Hepatic stellate cell (primary cell): ENCODE measurements around the gene CCDC148.
A peak's percentile ranks its signal among the peaks of the same experiment; 100 is the strongest.

Experiments used
- DNase-seq: peaks from one replicate; pipeline ENCODE4 v3.0.0; 2011; ENCODE audit warnings: low spot score

CCDC148 gene

DNA sequence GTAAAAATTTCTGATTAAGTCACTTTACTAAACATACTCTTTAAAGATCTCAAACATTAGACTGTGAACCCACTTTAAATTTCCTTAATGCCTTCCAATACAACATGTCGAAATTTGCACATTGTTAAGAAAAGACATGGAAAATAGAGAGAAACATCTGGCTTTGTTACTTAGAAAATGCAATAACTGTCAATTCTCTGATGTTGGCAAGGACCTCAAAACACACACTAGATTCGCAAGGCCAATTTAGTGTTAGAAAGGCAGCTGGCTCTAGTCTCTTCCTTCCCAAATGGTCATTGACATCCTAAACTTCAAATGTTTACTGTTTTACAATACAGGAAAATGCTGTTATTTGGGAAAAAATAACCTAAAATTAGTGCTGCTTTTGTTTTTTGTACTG lies 244.3 kb downstream of the CCDC148 start:
- DNase-seq: no peak

DNA sequence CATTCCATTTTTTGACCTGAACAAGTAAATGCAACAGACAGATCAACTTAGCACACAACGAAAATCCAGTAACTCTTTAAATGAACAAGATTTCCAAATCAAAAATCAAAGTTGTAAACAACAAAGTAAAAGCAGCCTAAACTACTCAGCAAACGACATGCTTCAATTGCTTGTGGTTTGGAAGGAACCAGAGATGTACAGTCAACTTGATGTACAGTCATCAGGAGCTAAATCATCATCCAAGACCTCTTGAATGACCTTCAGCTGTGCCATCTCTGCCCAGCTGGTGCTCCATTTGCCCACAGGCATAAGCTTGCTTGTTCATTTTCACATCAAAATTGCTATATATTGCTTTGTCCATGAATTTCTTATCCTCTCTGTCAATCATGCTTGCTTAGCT lies 245.1 kb downstream of the CCDC148 start:
- no peak for DNase-seq

DNA sequence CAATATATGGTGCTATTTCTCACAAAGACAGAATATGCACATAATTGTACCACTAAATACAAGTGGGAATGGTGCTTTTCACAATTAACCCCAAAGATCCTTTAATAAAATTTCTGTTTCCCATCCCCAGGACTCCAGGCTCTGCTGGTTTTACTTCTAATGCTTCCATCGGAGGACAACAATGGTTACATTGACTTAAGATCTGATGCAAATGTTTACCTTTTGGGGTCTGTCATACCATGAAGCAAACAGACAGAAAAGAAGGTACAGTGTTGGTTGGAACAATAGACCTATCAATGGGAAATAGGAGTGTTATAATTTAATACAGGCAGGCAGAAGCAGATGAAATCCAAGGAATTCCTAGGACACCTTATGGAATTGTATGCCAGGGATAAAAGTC lies 249.2 kb downstream of the CCDC148 start:
- no peak for DNase-seq

DNA sequence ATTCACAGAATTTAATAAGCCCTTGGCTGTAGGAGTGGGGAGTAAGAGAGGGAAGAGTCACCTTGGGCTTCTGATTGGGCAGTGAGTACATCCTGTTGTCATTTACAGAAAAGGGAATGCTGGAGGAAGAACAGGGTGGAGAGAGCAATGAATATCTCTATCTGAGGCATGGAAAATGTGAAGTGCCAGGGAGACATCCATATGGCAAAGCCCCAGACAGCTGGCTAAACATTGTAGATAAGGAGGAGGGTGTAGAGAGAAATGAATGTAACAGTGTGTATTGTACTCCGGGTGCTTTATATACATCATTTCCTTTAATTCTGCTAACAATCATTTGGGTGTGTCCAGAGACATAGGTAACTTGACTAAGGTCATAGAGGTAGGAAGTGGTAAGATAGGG lies 251.3 kb downstream of the CCDC148 start:
- no peak for DNase-seq

DNA sequence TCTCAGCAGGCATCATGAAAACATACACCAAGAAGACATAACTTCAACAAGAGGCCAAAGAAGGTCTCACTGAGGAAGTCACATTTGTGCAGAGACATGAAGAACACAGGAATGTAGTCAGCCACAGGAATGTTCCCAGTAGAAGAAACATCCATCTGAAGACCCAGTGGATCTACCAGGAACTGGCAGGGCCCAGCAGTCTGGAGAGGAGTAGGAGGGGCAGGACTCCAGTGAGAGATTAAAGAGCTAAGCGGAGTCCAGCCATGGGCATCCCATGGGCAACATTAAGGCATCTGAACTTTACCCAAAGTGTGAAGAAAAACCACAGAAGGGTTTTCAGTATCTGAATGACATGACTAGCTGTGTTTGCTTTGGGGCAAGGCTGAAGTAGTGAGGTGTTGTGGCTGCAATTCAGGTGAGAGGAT lies 251.8 kb downstream of the CCDC148 start:
- peak; percentile 17 for DNase-seq

DNA sequence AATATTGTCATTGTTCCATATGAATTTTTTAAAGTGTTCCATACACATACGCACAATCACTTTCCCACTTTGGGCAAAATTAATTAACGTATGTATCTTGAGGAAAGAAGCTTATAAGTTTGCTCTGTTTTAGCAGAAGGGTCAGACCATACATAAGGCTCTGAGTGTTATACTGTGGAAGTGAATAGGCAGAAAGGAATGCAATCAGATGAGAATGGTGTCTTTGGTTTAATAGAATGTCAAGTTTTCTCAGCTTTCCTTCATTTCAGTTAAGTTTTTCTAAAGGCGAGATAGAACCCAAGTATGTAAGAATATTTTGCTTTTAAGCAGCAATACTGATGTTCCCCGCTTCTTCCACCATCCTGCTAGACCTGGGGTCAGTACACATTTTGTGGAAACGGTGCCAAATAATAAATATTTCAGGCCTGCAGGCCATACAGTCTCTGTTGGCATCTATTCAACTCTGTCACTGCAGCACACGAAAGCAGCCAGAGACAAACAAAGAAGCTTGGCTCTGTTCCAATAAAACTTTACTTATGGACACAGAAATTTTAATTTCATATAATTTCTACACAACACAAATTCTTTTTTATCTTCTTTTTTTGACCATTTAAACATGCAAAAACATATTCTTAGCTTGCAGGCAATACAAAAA lies 254.3 kb downstream of the CCDC148 start:
- DNase-seq: no peak

DNA sequence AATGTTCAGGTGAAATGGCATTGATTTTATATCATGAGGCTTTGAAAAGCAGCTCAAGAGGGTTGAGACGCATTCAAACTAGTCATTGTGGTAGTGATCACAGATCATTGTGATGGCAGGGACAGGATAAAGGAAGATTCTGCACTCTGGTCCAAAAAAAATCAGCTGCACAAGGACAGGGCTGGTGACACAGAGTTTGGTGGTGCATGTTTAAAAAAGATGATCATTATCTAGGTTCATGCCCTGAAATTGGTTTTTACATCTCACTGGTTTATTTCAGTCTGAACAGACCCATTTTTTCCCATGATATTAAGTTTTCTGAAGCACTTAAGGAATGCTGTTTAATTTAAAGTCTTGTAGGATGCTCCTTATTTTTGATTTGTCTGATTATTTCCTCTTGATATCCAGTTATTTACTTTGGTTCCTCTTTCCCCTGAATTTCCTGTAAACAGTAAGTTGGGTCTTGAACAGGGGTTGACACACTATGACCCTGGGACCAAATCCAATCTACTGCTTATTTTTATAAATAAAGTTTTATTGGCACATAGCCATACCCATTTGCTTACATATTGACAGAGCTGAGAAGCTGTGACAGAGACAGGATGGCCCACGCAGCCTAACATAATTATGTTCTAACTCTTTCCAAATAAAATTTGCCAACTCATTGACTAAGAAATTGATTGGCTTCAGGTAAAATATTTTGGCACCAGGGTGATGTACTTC lies 256.5 kb downstream of the CCDC148 start:
- DNase-seq: no peak

DNA sequence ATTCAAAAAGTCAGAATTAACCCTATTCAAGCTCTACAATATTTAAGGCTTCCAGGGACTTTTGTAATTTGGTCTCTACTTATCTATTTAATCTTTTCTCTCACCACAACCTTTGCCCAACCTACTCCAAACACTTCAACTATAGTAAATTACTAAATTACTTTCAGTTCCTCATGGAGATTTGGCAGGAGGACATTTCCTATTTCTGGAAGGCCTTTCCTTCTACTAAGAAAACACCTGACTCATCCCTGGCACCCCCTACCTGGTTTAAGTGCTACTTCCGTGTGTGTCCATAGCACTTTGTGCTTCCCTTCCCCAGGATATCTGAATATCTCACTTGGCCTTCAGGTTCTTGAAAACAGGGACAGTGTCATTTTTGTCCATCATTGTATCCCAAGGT lies 258.6 kb downstream of the CCDC148 start:
- no peak for DNase-seq

DNA sequence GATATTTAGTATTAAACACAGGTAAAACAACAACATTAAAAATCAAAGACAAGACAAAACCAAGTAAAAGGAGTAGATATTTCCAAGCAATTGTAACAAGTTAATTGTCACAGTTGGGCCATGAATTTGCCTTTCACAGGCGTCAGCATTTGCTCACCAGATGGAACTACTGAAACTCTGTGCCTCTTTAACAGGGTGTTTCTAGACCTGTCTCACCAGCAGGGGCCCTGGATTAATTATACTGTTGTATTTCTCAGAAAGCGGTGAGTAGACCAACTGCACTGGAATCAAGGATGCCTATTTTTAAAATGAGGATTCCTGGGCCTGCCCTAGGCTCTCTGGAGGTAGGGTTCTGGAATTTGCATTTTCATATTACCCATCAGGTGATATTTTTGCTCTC lies 262.3 kb downstream of the CCDC148 start:
- no peak for DNase-seq

DNA sequence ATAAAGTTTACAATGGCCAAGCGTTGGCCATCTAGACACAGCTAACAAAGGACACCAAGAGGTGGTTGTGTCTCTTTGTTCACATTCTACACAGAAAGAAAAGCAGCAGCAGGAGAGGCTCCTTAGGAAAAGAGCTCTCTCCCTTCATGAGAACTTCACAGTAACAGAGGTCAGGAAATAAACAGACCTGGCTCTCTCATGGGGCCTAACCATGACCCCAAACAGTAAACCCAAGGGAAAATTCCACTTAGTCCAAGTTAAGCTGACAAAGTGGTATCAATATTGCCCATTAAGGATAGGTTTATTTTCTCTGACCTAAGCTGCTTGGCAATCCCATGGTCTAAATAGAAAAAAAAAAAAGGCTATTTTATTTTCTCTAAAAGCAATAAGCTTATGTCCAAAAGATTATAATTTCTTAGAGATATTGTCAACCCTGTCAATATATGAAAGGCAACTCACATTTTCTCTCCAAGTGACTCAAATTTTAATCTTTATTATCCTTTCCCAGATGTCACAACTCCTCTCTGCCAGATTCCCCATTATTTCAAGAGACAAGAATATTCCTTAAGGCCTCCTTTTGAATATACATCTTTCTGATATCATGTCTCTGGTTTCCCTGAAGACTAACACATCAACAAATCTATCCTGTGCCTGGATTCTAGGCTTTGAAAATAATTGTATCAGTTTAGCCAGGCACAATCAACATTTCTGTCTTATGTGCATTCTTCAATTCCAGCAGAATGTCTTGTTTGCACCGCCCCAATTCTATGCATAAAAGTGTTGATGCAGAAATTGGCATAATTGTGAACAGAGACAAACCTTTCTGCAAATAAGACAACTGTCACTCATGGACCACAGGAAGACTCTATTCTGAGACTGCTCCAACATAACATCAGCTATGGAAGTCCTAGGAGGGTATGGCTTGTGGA lies 263.8 kb downstream of the CCDC148 start:
- DNase-seq: no peak

DNA sequence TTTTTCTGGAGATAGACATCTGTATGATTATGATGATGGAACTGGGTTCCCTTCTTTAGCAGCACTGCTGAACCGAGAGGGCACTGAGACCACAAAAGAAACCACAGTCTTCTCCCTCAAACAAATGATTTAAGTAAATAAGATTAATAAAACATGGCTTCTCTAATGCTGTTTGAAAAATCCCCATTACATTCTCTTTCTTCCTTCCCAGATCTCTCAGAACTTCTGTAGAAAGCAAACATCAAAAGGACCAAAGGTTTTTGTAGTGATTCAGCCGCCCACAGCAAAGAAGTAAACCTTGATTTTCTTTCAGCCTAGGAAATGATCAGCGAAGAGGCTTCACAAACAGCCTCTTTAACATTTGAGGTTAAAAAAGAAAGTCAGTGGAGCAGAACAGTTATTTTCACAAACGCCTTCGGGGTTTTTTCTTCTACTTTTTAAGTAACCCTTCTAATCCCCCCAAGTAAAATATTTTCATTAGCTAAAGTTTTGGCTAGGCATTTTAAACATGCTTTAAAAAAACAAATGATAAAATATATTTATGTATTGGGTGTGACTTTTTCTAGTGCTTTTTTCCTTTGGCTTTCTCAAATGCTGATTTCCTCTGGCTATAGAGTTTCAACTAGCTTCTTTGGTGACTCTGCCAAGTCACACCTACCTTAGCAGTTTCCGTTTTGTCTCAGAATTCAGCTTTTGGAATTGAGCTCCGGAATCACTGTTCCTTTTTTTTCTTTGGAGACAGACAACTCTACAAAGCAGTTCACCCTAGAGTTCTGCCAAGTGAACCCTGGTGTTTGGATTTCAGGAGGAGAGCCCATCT lies 265.3 kb downstream of the CCDC148 start:
- no peak for DNase-seq

DNA sequence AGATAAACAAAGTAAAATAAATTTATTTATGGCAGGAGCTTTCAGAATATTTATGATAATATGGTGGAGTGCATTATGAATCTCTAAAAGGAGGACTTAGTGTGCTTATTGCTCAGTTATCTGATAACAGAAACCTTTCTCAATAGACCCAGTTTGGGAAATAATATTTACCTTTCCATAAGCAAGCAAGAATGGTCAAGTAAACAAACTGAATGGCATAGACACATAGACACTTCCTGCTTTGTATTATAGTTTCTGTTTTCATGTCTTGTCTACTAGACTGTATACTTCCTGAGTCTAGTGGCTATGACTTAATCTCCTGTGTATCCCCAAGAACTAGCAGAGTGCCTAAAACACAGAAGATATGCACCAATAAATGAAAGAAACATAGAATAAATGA lies 267.0 kb downstream of the CCDC148 start:
- DNase-seq: no peak

DNA sequence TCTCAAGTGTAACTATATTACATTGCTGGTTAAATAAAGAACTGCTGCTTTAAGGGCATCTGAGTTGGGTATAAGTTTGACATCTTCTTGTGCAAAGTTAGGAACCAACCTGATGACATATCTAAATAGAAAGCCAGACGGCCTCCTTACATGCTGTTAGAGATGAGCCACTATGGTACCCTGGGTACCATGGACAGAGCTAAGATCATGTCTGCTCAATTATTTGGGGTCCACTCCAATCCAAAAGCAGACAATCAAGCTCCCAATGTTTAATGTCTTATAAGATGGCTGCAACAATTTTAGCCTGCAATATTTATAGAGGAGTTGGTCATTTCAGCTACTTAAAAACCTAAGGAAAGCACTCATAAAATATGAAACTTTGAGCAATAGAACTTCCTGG lies 268.6 kb downstream of the CCDC148 start:
- DNase-seq: no peak

DNA sequence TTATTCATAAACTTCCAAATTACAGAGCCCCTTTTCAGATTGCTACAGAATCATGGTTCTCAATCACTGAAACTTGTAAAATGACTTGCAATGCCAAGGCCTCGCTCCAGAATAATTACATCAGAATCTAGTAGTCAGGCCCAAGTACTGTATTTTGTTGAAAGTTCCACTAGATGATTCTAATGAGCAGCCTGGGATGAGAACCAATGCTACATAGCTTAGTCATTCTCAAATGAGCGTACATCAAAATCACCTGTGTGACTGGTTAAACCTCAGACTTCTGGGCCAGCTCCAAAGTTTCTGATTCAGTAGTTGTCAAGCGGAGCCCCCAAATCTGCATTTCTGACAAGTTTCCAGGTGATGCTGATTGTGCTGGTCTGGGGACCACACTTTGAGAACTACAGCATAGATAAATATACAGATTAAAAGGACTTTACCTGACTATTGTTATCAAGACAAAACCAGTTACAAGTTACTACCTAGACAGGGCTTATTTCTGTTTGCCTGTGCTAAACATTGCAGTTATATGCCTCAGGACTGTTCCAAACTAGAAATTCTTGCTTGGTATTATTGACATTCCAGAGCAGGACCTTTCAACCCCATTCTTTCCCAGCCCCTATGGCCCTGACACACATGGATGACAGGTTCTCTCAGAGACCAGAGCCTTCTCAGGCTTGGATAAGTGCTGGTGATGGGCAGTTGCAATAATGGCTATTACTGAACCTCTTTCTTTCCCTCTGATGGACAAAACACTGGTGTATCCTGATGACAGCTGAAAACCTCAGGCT lies 271.8 kb downstream of the CCDC148 start:
- no peak for DNase-seq

DNA sequence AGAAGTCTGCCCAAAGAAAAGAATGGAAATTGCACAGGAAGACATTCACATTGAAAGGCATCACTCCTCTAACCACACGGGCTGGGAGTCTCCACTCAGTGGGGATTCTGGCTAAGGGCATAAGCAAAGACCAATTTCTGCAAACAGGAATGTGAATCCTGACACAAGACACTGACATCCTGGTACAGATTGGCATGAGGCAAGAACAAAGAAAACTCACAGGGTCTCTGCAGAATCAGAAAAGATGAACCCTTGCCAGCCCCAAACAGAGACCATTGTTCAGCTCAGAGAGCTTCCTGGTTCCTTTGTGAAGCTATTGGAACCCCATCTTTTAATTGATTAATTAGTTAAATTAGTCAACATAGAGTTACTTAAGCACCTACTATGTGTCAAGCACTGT lies 272.6 kb downstream of the CCDC148 start:
- no peak for DNase-seq

DNA sequence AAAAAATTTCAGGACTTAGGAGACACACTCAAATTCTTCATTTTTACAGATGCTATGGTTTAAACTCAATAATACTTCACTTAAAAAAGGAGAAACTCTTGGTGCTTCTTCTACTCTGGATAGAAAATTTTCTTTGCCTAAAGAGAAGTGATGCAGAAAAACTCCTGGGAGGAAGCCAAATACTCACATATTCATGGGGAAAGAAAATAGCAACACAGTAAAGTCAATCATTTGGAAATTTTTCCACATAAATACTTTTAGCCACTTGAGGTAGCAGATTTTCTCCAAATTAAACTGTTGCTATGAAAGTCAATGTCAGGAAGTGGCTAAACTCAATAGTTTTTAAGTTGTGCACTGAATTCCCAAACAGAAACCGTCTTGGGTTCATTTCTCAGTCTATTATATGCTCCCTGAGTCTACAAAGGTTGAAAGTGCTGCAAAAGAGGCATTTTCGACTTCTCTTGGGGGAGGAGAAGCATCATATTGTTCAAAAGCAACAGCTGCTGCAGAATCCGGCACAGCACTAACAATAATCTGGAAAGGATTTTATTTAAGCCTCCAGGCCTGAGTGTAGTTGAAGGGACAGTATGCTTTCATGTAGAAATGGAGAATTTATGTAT lies 273.8 kb downstream of the CCDC148 start:
- no peak for DNase-seq

DNA sequence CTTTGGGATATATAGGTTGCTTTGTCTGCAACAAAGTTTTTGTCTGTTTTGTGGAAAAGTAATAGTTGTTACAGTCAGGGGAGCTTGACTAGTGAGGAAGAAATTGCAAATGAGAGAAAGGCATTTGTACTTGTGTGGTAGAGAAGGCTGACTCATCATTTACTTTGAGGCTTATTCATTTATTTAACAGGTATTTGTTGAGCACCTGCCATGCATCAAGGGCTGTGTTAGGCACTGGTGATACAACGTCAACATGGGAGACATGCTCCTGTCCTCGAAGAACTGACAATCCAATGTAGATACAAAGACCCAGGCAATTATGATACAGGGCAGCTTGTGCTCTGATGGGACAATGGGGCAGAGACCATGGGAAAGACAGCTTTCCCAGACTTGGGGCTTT lies 275.4 kb downstream of the CCDC148 start:
- DNase-seq: no peak

DNA sequence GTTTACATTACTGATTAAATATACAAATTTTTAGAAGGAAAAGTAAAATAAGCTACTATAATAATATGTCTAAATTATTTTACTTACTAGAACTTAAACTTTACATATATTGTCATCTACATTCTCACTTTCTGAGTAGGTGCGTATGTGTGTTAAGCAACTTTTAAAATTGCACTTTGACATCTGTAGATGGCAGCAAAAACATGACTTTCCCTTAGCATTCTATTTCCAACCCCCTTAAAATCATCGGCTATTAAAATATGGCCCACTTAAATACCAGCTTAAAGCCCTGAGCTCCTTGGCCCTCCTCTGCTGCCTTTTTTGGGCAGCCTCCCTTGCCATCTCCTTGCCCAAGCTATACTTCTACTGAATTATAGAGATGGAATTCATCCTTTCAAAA lies 276.9 kb downstream of the CCDC148 start:
- DNase-seq: peak; percentile 3

DNA sequence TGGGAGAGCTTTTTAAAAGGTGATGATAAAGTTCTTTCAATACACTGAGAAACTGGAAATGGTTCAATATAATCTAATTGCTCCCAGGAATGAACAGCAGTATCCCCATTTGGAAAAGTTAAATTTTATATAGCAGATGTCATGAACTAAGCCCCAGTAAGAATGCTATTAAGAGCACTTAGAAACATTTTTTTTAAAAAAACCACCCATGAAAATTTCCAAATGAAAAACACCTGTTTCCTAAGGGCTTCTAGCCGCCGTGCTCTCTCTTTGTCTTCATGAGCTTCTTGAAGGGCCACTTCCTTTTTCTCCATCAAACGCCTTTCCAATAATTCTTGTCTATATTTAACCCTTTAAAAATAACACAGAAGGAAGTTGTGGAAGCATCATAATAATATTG lies 277.9 kb downstream of the CCDC148 start:
- no peak for DNase-seq

DNA sequence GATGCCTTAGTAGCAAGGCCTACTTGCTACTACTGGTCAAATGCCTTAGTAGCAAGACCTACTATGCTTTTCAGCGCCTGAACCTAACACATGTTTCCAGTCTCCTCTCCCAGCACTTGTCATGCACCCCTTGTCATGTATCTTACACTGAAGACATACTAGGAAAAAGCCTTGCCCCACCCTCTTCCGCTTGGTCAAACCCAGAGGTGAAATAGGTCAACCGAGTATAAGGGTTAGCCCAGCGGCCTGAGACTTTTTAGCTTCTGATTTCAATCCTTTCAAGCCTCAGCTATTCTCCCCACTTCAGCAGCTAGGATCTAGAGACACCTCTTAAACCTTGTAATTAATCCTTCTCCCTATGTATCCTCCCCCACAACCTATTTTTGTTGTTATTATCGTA lies 281.6 kb downstream of the CCDC148 start:
- no peak for DNase-seq

DNA sequence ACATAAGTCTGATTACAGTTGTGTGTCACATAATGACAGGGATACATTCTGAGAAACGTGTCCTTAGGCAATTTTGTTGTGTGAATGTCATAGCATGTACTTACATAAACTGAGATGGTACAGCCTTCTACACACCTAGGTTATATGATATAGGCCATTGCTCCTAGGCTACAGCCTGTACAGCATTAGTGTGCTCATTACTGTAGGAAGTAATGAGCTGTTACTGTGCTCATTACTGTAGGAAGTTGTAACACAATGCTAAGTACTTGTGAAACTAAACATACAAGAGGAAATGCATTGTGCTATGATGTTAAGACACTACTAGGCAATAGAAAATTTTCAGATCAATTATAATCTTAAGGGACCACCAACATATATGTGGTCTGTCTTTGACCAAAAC lies 282.1 kb downstream of the CCDC148 start:
- no peak for DNase-seq
